MCF 10A (cell line): ENCODE measurements around the gene CRTC1. TPM values are rescaled to one million over a fixed set of nuclear protein-coding genes. Genes with fewer than 3 reads are reported as not detected.

Source experiments
- BruUV-seq: library from RNA; stranded (reverse); fragments of 400-500 nt; replicated peaks from 2 replicates; lab custom pipeline; 2021; lab: Mats Ljungman, UMichigan
- CTCF ChIA-PET: fragments of 300-600 bp; sonication (Branson Sonifier 250); formaldehyde crosslinking; extraction: SDS; loops from one replicate; lab custom pipeline; 2021; ENCODE audit warnings: antibody characterized with exemption, inconsistent platforms; lab: Yijun Ruan, JAX
- POLR2A ChIA-PET: fragments of 300-600, 350-650 bp; sonication (Branson Sonifier 250); formaldehyde crosslinking; extraction: SDS; loops from one replicate; lab custom pipeline; 2020; ENCODE audit warnings: antibody characterized with exemption, inconsistent platforms; lab: Yijun Ruan, JAX
- DNase-seq: peaks from one replicate; pipeline ENCODE4 v3.0.0-alpha.2; 2018; ENCODE audit not compliant: unreplicated experiment
- H3K27ac Mint-ChIP-seq: one replicate; pipeline ENCODE4 v1.8.0; 2022; ENCODE audit warnings: mild to moderate bottlenecking, low read depth, mixed read lengths; ENCODE audit not compliant: unreplicated experiment
- H3K27me3 Mint-ChIP-seq: one replicate; pipeline ENCODE4 v1.8.0; 2022; ENCODE audit warnings: mixed read lengths; ENCODE audit not compliant: insufficient read depth, unreplicated experiment
- H3K36me3 Mint-ChIP-seq: one replicate; pipeline ENCODE4 v1.8.0; 2022; ENCODE audit warnings: mild to moderate bottlenecking, moderate library complexity, mixed read lengths; ENCODE audit not compliant: insufficient read depth, unreplicated experiment
- H3K4me1 Mint-ChIP-seq: one replicate; pipeline ENCODE4 v1.8.0; 2022; ENCODE audit warnings: mixed read lengths; ENCODE audit not compliant: insufficient read depth, unreplicated experiment
- H3K4me3 Mint-ChIP-seq: one replicate; pipeline ENCODE4 v1.8.0; 2022; ENCODE audit warnings: mild to moderate bottlenecking, moderate library complexity, mixed read lengths; ENCODE audit not compliant: unreplicated experiment
- H3K9me3 Mint-ChIP-seq: one replicate; pipeline ENCODE4 v1.8.0; 2022; ENCODE audit warnings: mixed read lengths; ENCODE audit not compliant: unreplicated experiment
- CTCF ChIP-seq: fragments of 200-600 bp; IDR thresholded peaks from one replicate; pipeline ENCODE4 v1.8.0; 2022; ENCODE audit warnings: antibody characterized with exemption, mild to moderate bottlenecking; ENCODE audit not compliant: unreplicated experiment
- intact Hi-C: fragments of 100-400 bp; cut with micrococcal nuclease; formaldehyde crosslinking; loops from 2 replicates; pipeline ENCODE4 v1.14.1; 2022
- total RNA-seq: library from RNA; stranded (reverse); gene quantifications from 2 replicates; pipeline ENCODE4 v1.2.3, GENCODE V29; 2022

The CRTC1 gene
- total RNA-seq, 1 experiment from 2014 or later: 11.1 TPM

DNA sequence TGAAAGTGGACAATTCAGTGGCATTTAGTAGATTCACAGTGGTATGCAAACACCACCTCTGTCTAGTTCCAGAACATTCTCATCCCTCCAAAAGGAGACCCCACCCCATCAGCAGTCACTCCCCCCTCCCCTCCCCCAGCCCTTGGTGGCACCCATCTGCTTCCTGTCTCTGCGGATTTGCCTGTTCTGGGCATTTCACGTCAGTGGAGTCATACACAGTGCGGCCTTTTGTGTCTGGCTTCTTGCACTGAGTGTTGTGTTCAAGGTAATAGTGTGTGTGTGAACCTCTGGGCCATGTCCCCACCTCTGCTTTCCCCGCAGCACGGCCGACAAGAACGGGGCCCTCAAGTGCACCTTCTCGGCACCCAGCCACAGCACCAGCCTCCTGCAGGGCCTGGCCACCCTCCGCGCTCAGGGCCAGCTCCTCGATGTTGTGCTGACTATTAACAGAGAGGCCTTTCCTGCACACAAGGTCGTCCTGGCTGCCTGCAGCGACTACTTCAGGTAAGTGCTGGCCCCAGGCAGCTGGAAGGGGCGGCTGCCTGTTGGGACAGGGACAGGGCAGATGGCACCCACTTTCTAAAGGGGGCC, 19.4 kb upstream of the CRTC1 start:
- intact Hi-C loops: no loop called here
- H3K36me3 Mint-ChIP-seq: peaks cover 10% of the 10 kb centered on the region
- no peaks in the 10 kb centered on the region for H3K9me3 Mint-ChIP-seq
- POLR2A ChIA-PET: no interaction called here
- no peak overlapping the region for H3K4me3 Mint-ChIP-seq
- H3K27me3 Mint-ChIP-seq: no peaks in the 10 kb centered on the region
- H3K27ac Mint-ChIP-seq: no peak overlapping the region
- TF ChIP-seq CTCF: no peak
- CTCF ChIA-PET: interaction anchor here (1.1 kb wide), 1 partner anchor 147 kb away, joined by 3 read pairs; no protein-coding TSS in a partner anchor
- BruUV-seq: no TSS peak
- DNase-seq: no peak
- H3K4me1 Mint-ChIP-seq: no peaks in the 10 kb centered on the region

GRCh38 chr19:18665771-18666202, 17.7 kb upstream of the CRTC1 start:
- H3K27ac Mint-ChIP-seq: no peak overlapping the region
- DNase-seq: no peak
- peaks cover 21% of the 10 kb centered on the region for H3K36me3 Mint-ChIP-seq
- BruUV-seq: no TSS peak
- ChIA-PET CTCF (interaction anchor here (1.1 kb wide), 1 partner anchor 19 kb away, joined by 3 read pairs; no protein-coding TSS in a partner anchor), POLR2A (no interaction called here)
- no peak overlapping the region for H3K4me3 Mint-ChIP-seq
- H3K9me3 Mint-ChIP-seq: no peaks in the 10 kb centered on the region
- no peaks in the 10 kb centered on the region for H3K27me3 Mint-ChIP-seq
- no peaks in the 10 kb centered on the region for H3K4me1 Mint-ChIP-seq
- TF ChIP-seq CTCF: no peak
- intact Hi-C loops: no loop called here

GRCh38 chr19:18666317-18666716, 17.2 kb upstream of the CRTC1 start:
- CTCF ChIA-PET: interaction anchor here (1.1 kb wide), 1 partner anchor 19 kb away, joined by 3 read pairs; no protein-coding TSS in a partner anchor

More at GRCh38 chr19:18666317-18666716, 17.2 kb upstream of the CRTC1 start:
- no peak overlapping the region for H3K27ac Mint-ChIP-seq
- intact Hi-C loops: no loop called here
- no peak for DNase-seq
- no peak overlapping the region for H3K4me3 Mint-ChIP-seq
- H3K9me3 Mint-ChIP-seq: no peaks in the 10 kb centered on the region
- BruUV-seq: no TSS peak
- no peaks in the 10 kb centered on the region for H3K4me1 Mint-ChIP-seq
- TF ChIP-seq CTCF: no peak
- POLR2A ChIA-PET: interaction anchor here (0.6 kb wide), 1 partner anchor 11 kb away, joined by 4 read pairs; no protein-coding TSS in a partner anchor
- H3K27me3 Mint-ChIP-seq: no peaks in the 10 kb centered on the region
- H3K36me3 Mint-ChIP-seq: peaks cover 24% of the 10 kb centered on the region
